A673 (cell line): Measurements from ENCODE around the gene ZBTB21.

Experiments
- CTCF ChIP-seq: fragments of 300-800, 200-600 bp; sonication (generic); conservative IDR thresholded peaks from 2 replicates; pipeline ENCODE4 v1.5.1; 2017; ENCODE audit warnings: low read depth, mild to moderate bottlenecking, antibody characterized with exemption, low read length, moderate library complexity, mixed read lengths
- EZH2 ChIP-seq: fragments of 200-600 bp; sonication (generic); IDR thresholded peaks from 2 replicates; pipeline ENCODE4 v1.6.1; 2017; ENCODE audit warnings: borderline replicate concordance, low read depth, mild to moderate bottlenecking, mixed read lengths, antibody characterized with exemption, low read length; ENCODE audit not compliant: poor library complexity, severe bottlenecking

GRCh38 chr21:42041246-42041645, 31.1 kb upstream of the ZBTB21 start:
- TF ChIP-seq CTCF (no peak), EZH2 (no peak)
